ENCODE results near the gene PRKCQ. TPM values are rescaled to one million over a fixed set of nuclear protein-coding genes. Genes with fewer than 3 reads are reported as not detected.

The PRKCQ gene
- total RNA-seq, 1 experiment from 2014 or later: 0.73 TPM

DNA sequence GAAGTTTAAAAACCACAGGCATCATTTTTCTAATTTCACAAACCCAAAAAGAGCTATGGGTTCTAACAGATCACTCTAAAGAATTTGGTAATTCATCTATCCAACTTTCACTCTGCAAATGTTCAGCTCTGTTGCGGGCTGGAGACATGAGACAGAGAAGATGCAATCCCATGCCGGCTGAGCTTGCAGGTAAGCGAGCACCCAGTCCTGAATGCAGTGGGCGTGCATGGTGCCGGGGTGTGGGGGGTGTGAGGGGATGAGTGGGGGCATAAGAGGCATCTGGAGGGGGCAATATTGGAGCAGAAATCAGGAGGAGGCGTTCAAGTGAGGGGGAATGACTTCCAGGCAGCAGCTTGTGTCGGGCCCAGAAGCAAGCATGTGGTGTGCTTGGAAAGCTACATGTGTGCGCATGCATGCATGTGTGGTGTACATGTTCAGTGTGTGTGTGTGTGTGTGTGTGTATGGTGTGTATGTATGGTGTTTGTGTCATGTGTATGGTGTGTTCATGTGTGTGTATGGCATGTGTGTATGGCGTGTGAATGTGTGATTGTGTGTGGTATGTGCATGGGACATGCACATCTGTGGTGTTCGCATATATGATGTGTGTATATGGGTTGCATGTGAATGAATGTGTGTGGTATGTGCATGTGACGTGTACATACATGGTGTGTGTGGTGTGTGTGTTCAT, 172.9 kb downstream of the PRKCQ start:
- H3K4me1 Mint-ChIP-seq (ENCODE audit: low read depth, unreplicated experiment): peaks cover 43% of the 10 kb centered on the region
- intact Hi-C loops (cut with micrococcal nuclease; ENCODE audit: unreplicated experiment): loop anchor here (10.0 kb wide), 3 partner anchors 172 to 432 kb away; partner anchors contain the start of gene IL15RA
- no peaks in the 10 kb centered on the region for H3K9me3 Mint-ChIP-seq (ENCODE audit: low read depth, unreplicated experiment)
- no peaks in the 10 kb centered on the region for H3K36me3 Mint-ChIP-seq (ENCODE audit: insufficient read depth, unreplicated experiment)
- H3K27ac Mint-ChIP-seq (ENCODE audit: unreplicated experiment): no peak overlapping the region
- no TSS peak for BruUV-seq (replicated peaks)
- no peak overlapping the region for H3K4me3 Mint-ChIP-seq (ENCODE audit: low read depth, unreplicated experiment)
- TF ChIP-seq, protein P1, sequence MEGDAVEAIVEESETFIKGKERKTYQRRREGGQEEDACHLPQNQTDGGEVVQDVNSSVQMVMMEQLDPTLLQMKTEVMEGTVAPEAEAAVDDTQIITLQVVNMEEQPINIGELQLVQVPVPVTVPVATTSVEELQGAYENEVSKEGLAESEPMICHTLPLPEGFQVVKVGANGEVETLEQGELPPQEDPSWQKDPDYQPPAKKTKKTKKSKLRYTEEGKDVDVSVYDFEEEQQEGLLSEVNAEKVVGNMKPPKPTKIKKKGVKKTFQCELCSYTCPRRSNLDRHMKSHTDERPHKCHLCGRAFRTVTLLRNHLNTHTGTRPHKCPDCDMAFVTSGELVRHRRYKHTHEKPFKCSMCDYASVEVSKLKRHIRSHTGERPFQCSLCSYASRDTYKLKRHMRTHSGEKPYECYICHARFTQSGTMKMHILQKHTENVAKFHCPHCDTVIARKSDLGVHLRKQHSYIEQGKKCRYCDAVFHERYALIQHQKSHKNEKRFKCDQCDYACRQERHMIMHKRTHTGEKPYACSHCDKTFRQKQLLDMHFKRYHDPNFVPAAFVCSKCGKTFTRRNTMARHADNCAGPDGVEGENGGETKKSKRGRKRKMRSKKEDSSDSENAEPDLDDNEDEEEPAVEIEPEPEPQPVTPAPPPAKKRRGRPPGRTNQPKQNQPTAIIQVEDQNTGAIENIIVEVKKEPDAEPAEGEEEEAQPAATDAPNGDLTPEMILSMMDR (IDR thresholded peaks at IDR 0.05; ENCODE audit: unreplicated experiment): no peak
- CTCF ChIA-PET: interaction anchor here (0.6 to 2.9 kb wide), 4 partner anchors 19 to 356 kb away, joined by 3 to 23 read pairs (median 8); partner anchors contain the start of gene PFKFB3
- H3K27me3 Mint-ChIP-seq (ENCODE audit: unreplicated experiment): no peaks in the 10 kb centered on the region
- no peak for DNase-seq

DNA sequence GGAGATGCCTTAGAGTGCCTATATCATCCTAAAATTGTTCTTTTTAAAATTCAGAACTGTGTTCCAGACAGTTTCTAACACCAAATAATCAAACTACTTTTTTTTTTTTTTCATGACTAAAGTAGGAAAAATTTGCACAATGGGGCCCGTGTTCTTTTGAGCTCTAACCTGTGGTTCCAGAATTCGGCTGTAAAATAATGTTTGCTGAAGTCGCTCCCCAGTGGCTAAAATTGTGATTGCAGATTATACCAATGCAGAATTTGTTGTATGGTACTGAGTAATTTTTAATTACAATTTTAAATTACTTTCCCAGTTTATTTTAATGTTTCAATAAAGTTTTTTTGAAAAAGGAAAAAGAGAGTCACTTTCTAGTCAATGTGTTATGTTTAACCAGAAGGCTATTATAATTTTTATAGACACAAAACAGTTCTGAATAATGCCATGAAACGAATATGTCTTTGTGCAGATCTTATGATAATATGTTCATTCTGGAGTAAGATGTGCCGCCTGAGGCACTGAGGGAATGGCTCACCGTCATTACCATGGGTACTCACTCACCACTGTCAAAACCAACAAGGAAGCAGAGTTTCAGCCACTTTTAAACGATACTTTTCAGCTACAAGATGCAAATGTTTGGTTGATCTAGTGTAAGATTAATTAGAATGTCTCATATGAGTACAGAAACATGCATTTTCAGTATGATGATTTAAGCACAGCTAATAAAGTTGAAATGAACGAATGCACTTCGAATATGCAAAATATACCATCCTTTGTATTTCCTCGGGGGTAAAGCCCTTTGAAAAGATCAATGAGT, 173.6 kb downstream of the PRKCQ start:
- no peak overlapping the region for H3K4me3 Mint-ChIP-seq (ENCODE audit: low read depth, unreplicated experiment)
- DNase-seq: peak; percentile 52
- CTCF ChIA-PET: interaction anchor here (0.6 to 2.9 kb wide), 15 partner anchors 9 to 410 kb away, joined by 3 to 23 read pairs (median 3); partner anchors contain the start of gene PFKFB3
- BruUV-seq (replicated peaks): no TSS peak
- intact Hi-C loops (cut with micrococcal nuclease; ENCODE audit: unreplicated experiment): loop anchor here (1.0 to 10.0 kb wide), 4 partner anchors 172 to 432 kb away; partner anchors contain the start of gene IL15RA
- H3K9me3 Mint-ChIP-seq (ENCODE audit: low read depth, unreplicated experiment): no peaks in the 10 kb centered on the region
- TF ChIP-seq, protein P1 (IDR thresholded peaks at IDR 0.05; ENCODE audit: unreplicated experiment): peak; percentile 45
- H3K36me3 Mint-ChIP-seq (ENCODE audit: insufficient read depth, unreplicated experiment): peaks cover 6% of the 10 kb centered on the region
- no peak overlapping the region for H3K27ac Mint-ChIP-seq (ENCODE audit: unreplicated experiment)
- H3K4me1 Mint-ChIP-seq (ENCODE audit: low read depth, unreplicated experiment): peaks cover 51% of the 10 kb centered on the region
- no peaks in the 10 kb centered on the region for H3K27me3 Mint-ChIP-seq (ENCODE audit: unreplicated experiment)

DNA sequence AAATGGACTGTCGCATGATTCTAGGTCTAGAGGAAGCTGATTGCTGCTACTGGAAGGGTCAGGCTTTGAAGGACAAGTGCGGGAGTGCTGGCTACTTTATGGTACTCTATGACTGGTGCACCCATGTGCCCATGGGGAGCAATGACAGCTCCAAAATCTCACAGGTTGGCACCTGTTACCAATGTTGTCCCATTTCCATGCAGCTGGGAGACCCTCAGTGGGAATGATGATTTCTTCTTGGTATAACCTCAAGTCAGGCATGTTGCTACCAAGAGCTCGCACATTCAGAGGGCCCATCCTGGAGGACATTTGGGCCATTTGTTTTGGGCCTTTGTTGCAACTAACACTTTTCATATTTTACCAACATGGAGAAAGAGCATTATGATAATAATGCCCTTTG, 174.4 kb downstream of the PRKCQ start:
- TF ChIP-seq, protein P1 (IDR thresholded peaks at IDR 0.05; ENCODE audit: unreplicated experiment): no peak
- H3K4me3 Mint-ChIP-seq (ENCODE audit: low read depth, unreplicated experiment): no peak overlapping the region
- H3K36me3 Mint-ChIP-seq (ENCODE audit: insufficient read depth, unreplicated experiment): peaks cover 6% of the 10 kb centered on the region
- intact Hi-C loops (cut with micrococcal nuclease; ENCODE audit: unreplicated experiment): loop anchor here (1.0 to 10.0 kb wide), 4 partner anchors 171 to 431 kb away; partner anchors contain the start of gene IL15RA
- peaks cover 57% of the 10 kb centered on the region for H3K4me1 Mint-ChIP-seq (ENCODE audit: low read depth, unreplicated experiment)
- H3K9me3 Mint-ChIP-seq (ENCODE audit: low read depth, unreplicated experiment): no peaks in the 10 kb centered on the region
- no peak for DNase-seq
- CTCF ChIA-PET: interaction anchor here (0.6 to 2.9 kb wide), 11 partner anchors 9 to 409 kb away, joined by 3 to 23 read pairs (median 3); partner anchors contain the start of gene PFKFB3
- BruUV-seq (replicated peaks): no TSS peak
- H3K27me3 Mint-ChIP-seq (ENCODE audit: unreplicated experiment): no peaks in the 10 kb centered on the region
- H3K27ac Mint-ChIP-seq (ENCODE audit: unreplicated experiment): no peak overlapping the region

All from Calu3 (cell line).